ENCODE measurements around the gene WFDC1.

DNA sequence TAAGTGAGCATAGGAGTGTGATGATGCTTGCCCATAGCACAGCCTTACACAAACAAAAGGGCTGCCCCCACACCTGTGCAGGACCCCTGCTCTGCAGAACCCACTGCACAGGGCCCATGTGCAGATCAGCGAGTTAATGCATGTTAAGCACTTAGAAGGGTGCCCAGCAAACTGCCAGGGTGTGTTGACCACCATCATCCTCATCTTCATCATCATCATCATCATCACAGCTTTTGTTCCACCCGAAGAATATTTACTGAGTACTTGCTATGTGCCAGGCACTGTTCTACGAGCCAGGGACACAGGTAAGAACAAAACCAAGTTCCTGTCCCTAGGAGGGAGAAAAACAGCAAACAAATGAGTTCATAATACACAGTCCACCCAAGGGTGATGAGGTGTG lies 11.9 kb downstream of the WFDC1 start:
- TF ChIP-seq, protein P1, sequence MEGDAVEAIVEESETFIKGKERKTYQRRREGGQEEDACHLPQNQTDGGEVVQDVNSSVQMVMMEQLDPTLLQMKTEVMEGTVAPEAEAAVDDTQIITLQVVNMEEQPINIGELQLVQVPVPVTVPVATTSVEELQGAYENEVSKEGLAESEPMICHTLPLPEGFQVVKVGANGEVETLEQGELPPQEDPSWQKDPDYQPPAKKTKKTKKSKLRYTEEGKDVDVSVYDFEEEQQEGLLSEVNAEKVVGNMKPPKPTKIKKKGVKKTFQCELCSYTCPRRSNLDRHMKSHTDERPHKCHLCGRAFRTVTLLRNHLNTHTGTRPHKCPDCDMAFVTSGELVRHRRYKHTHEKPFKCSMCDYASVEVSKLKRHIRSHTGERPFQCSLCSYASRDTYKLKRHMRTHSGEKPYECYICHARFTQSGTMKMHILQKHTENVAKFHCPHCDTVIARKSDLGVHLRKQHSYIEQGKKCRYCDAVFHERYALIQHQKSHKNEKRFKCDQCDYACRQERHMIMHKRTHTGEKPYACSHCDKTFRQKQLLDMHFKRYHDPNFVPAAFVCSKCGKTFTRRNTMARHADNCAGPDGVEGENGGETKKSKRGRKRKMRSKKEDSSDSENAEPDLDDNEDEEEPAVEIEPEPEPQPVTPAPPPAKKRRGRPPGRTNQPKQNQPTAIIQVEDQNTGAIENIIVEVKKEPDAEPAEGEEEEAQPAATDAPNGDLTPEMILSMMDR (IDR thresholded peaks at IDR 0.05; ENCODE audit: borderline replicate concordance, extremely low read depth, low read length, poor library complexity, severe bottlenecking) = no peak
- TF ChIP-seq EZH2 (IDR thresholded peaks at IDR 0.05; ENCODE audit: borderline replicate concordance, low read depth, low read length, severe bottlenecking) = no peak

All from DND-41 (cell line).